MM.1S (cell line): ENCODE measurements around the gene GIT1.
A peak's percentile ranks its signal among the peaks of the same experiment; 100 is the strongest.

Experiments
- DNase-seq: peaks from one replicate; pipeline ENCODE4 v3.0.0-alpha.2; 2015
- H2AFZ ChIP-seq: fragments of 300-600 bp; sonication (generic); 2 replicates; pipeline ENCODE4 v1.6.0; 2016; ENCODE audit warnings: antibody characterized with exemption, low read length
- H3F3A ChIP-seq: fragments of 300-600 bp; sonication (generic); 2 replicates; pipeline ENCODE4 v1.6.1; 2016; ENCODE audit warnings: mild to moderate bottlenecking, antibody characterized with exemption, low read length, moderate library complexity, mixed read lengths; ENCODE audit not compliant: insufficient read depth
- H3K27ac ChIP-seq: fragments of 300-600 bp; sonication (generic); 2 replicates; pipeline ENCODE4 v1.5.1; 2016; ENCODE audit warnings: mild to moderate bottlenecking, low read length
- H3K27me3 ChIP-seq: fragments of 300-600 bp; sonication (generic); replicated peaks from 2 replicates; pipeline ENCODE4 v1.6.0; 2016; ENCODE audit warnings: low read length; ENCODE audit not compliant: insufficient read depth
- H3K36me3 ChIP-seq: fragments of 300-600 bp; sonication (generic); replicated peaks from 2 replicates; pipeline ENCODE4 v1.6.1; 2016; ENCODE audit warnings: mild to moderate bottlenecking, low read length, mixed read lengths; ENCODE audit not compliant: insufficient read depth
- H3K4me1 ChIP-seq: fragments of 300-600 bp; sonication (generic); 2 replicates; pipeline ENCODE4 v1.6.1; 2016; ENCODE audit warnings: low read length, mixed read lengths
- H3K4me2 ChIP-seq: fragments of 300-600 bp; sonication (generic); 2 replicates; pipeline ENCODE4 v1.6.0; 2016; ENCODE audit warnings: low read depth, low read length
- H3K4me3 ChIP-seq: fragments of 300-600 bp; sonication (generic); 2 replicates; pipeline ENCODE4 v1.5.1; 2016; ENCODE audit warnings: low read length, mixed read lengths
- H3K79me2 ChIP-seq: fragments of 300-600 bp; sonication (generic); 2 replicates; pipeline ENCODE4 v1.6.1; 2016; ENCODE audit warnings: mixed run types, low read length, mixed read lengths
- H3K9ac ChIP-seq: fragments of 300-600 bp; sonication (generic); 2 replicates; pipeline ENCODE4 v1.6.1; 2016; ENCODE audit warnings: low read length, mixed read lengths
- H3K9me2 ChIP-seq: fragments of 300-600 bp; sonication (generic); replicated peaks from 2 replicates; pipeline ENCODE4 v1.6.1; 2016; ENCODE audit warnings: mild to moderate bottlenecking, low read length, mixed read lengths; ENCODE audit not compliant: insufficient read depth
- H3K9me3 ChIP-seq: fragments of 300-600 bp; sonication (generic); replicated peaks from 2 replicates; pipeline ENCODE4 v1.6.1; 2016; ENCODE audit warnings: mild to moderate bottlenecking, low read length, mixed read lengths; ENCODE audit not compliant: insufficient read depth
- H4K20me1 ChIP-seq: fragments of 300-600 bp; sonication (generic); 2 replicates; pipeline ENCODE4 v1.6.1; 2016; ENCODE audit warnings: mild to moderate bottlenecking, low read length, moderate library complexity, mixed read lengths; ENCODE audit not compliant: insufficient read depth
- CTCF ChIP-seq: fragments of 300-600 bp; sonication (generic); IDR thresholded peaks from 2 replicates; pipeline ENCODE4 v1.5.1; 2016; ENCODE audit warnings: antibody characterized with exemption, low read length, mixed read lengths
- EZH2 ChIP-seq: fragments of 300-600 bp; sonication (generic); optimal IDR thresholded peaks from 2 replicates; pipeline ENCODE3; 2017; ENCODE audit warnings: low read depth, mild to moderate bottlenecking, antibody characterized with exemption, low read length, mixed read lengths
- EZH2phosphoT487 ChIP-seq: fragments of 300-600 bp; sonication (generic); IDR thresholded peaks from 2 replicates; pipeline ENCODE4 v1.6.1; 2018; ENCODE audit warnings: antibody characterized with exemption, low read length

Gene GIT1

GRCh38 chr17:29613856-29614255 is 24.4 kb upstream of the GIT1 start:
- Histone ChIP-seq H3K4me3 (peak overlapping the region; percentile 58), H3K4me2 (peak overlapping the region; percentile 94), H3K9ac (peak overlapping the region; percentile 6; the same call in 1 of the 2 replicates)

GRCh38 chr17:29613352-29613837 is 23.9 kb upstream of the GIT1 start:
- H3K4me3 ChIP-seq, result peak overlapping the region; percentile 58
- H3K9ac ChIP-seq, result peak overlapping the region; percentile 6; the same call in 1 of the 2 replicates
- H3F3A ChIP-seq, result peaks cover 8% of the 10 kb centered on the region; the same call in 1 of the 2 replicates
- no peaks in the 10 kb centered on the region for H3K9me2 ChIP-seq
- TF ChIP-seq EZH2phosphoT487 (no peak), CTCF (peak; percentile 85), EZH2 (no peak)
- H3K27me3 ChIP-seq, result peaks cover 11% of the 10 kb centered on the region
- H3K4me1 ChIP-seq, result peaks cover 36% of the 10 kb centered on the region
- no peaks in the 10 kb centered on the region for H3K9me3 ChIP-seq
- H4K20me1 ChIP-seq, result no peaks in the 10 kb centered on the region
- H3K27ac ChIP-seq, result no peak overlapping the region
- H3K4me2 ChIP-seq, result peak overlapping the region; percentile 94
- DNase-seq, result peak; percentile 88
- H3K79me2 ChIP-seq, result no peaks in the 10 kb centered on the region
- H3K36me3 ChIP-seq, result no peaks in the 10 kb centered on the region
- peak overlapping the region; percentile 63 for H2AFZ ChIP-seq

More at GRCh38 chr17:29613856-29614255, 24.4 kb upstream of the GIT1 start:
- DNase-seq, result no peak
- Histone ChIP-seq H3K27ac (no peak overlapping the region), H3K9me2 (no peaks in the 10 kb centered on the region), H3K36me3 (no peaks in the 10 kb centered on the region), H3K4me1 (peaks cover 36% of the 10 kb centered on the region), H2AFZ (peak overlapping the region; percentile 63), H3F3A (peaks cover 11% of the 10 kb centered on the region; the same call in 1 of the 2 replicates), H3K27me3 (peaks cover 11% of the 10 kb centered on the region), H4K20me1 (no peaks in the 10 kb centered on the region), H3K79me2 (no peaks in the 10 kb centered on the region), H3K9me3 (no peaks in the 10 kb centered on the region)
- TF ChIP-seq CTCF (no peak), EZH2phosphoT487 (no peak), EZH2 (no peak)

- H3K4me1 ChIP-seq, result peaks cover 31% of the 10 kb centered on the region
- H4K20me1 ChIP-seq, result no peaks in the 10 kb centered on the region
- H3K27ac ChIP-seq, result no peak overlapping the region
Observed at GRCh38 chr17:29612404-29613280, 23.2 kb upstream of the GIT1 start.

More at GRCh38 chr17:29612404-29613280, 23.2 kb upstream of the GIT1 start:
- peaks cover 4% of the 10 kb centered on the region; the same call in 1 of the 2 replicates for H3F3A ChIP-seq
- H3K4me2 ChIP-seq, result peak overlapping the region; percentile 94; the same call in 1 of the 2 replicates
- TF ChIP-seq CTCF (no peak), EZH2 (no peak)
- H3K27me3 ChIP-seq, result peaks cover 11% of the 10 kb centered on the region
- 0 out of 2 replicates have a peak overlapping the region, but pooled peaks have one; percentile 46 for H2AFZ ChIP-seq
- no peaks in the 10 kb centered on the region for H3K9me2 ChIP-seq
- H3K4me3 ChIP-seq, result no peak overlapping the region
- H3K9ac ChIP-seq, result no peak overlapping the region
- no peaks in the 10 kb centered on the region for H3K79me2 ChIP-seq
- H3K9me3 ChIP-seq, result no peaks in the 10 kb centered on the region
- DNase-seq, result no peak
- H3K36me3 ChIP-seq, result no peaks in the 10 kb centered on the region
